Fibroblast of skin of abdomen (primary cell): ENCODE data around the gene SPIN1. TPM values are rescaled to one million over a fixed set of nuclear protein-coding genes. Genes with fewer than 3 reads are reported as not detected.
"Not testable (repeated sequence)": the region's sequence is repeated elsewhere in the genome, so short reads cannot be mapped to it uniquely, and the experiment has no call there.

Experiments used
- DNase-seq: peaks from one replicate; pipeline ENCODE4 v3.0.0-alpha.2; 2013
- polyA plus RNA-seq, 2 experiments: library from polyadenylated mRNA; unstranded; fragments of 120-200 nt; gene quantifications; one replicate each; pipeline ENCODE4 v1.2.1, GENCODE V29; 2013; ENCODE audit not compliant: insufficient read length in 2 of 2

Gene SPIN1
- 84.1 TPM for polyA plus RNA-seq (2013, experiment 1 of 2; ENCODE audit: insufficient read length)
- 83.2 TPM for polyA plus RNA-seq (2013, experiment 2 of 2; ENCODE audit: insufficient read length)

GRCh38 chr9:88388203-88388885 lies at the start of gene SPIN1:
TSS of gene SPIN1 (plus strand) at chr9:88388444. CDS start at chr9:88426540, 38,096 bp downstream.
- peak; percentile 83 for DNase-seq

- DNase-seq, result no peak
Observed at GRCh38 chr9:88339317-88339716, 48.9 kb upstream of the SPIN1 start.

DNA sequence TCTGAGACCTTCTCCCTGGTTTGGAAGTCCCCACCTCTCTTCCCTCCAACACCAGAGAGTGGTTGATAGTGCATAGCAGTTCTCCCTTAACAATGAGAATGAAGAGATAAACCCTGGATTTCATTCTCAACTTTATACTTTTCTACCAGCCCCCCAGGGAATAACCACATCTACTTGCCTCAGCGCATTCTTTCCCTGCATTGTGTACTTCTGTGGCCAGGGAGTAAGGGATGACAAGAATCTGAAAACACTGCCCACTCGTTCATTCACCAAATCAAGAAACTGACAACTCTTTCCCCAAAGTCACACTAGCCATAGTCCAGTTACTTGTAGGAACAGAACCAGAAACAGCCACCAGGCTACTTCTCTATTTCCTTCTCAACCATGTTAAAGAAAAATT lies 46.0 kb upstream of the SPIN1 start:
- peak; percentile 31 for DNase-seq

DNA sequence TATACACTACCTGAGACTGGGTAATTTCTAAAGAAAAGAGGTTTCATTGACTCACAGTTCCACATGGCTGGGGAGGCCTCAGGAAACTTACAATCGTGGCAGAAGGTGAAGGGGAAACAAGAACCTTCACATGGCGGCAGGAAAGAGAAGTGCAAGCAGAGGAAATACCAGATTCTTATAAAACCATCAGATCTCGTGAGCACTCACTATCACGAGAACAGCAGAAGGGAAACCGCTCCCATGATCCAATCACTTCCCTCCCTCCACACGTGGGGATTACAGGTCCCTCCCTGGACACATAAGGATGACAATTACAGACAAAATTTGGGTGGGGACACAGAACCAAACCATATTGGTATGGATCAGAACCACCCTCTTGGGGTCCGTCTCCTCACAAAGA lies 44.2 kb upstream of the SPIN1 start:
- no peak for DNase-seq

- DNase-seq, result not testable (repeated sequence)
Observed at GRCh38 chr9:88350354-88350753, 37.9 kb upstream of the SPIN1 start.

DNA sequence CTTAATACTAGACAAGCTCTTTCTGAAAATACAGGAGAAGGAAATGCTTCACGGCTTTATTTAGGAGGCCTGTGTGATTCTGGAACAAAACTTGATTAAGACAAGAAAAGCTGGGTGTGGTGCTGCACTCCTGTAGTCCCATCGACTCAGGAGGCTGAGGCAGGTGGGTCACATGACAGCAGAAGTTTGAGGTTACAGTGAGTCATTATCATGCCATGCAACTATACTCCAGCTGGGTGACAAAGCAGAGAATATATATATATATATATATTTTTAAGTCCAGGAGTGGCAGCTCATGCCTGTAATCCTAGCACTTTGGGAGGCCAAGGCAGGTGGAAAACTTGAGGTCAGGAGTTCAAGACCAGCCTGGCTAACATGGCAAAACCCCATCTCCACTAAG lies 33.1 kb upstream of the SPIN1 start:
- no peak for DNase-seq

GRCh38 chr9:88357250-88357649 lies 31.0 kb upstream of the SPIN1 start:
- DNase-seq, result not testable (repeated sequence)

DNA sequence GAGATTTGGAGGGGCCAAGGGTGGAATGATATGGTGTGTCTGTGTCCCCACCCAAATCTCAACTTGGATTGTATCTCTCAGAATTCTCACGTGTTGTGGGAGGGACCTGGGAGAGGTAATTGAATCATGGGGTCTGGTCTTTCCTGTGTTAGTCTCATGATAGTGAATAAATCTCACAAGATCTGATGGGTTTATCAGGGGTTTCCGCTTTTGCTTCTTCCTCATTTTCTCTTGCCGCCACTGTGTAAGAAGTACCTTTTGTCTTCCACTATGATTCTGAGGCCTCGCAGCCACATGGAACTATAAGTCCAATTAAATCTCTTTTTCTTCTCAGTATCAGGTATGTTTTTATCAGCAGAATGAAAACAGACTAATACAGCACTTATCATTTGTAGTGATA lies 29.5 kb upstream of the SPIN1 start:
- no peak for DNase-seq

- no peak for DNase-seq
Observed at GRCh38 chr9:88359974-88360373, 28.3 kb upstream of the SPIN1 start.

GRCh38 chr9:88362681-88363080 lies 25.6 kb upstream of the SPIN1 start:
- DNase-seq, result no peak

GRCh38 chr9:88363661-88364060 lies 24.6 kb upstream of the SPIN1 start:
- no peak for DNase-seq

- no peak for DNase-seq
Observed at GRCh38 chr9:88364706-88365105, 23.5 kb upstream of the SPIN1 start.

DNA sequence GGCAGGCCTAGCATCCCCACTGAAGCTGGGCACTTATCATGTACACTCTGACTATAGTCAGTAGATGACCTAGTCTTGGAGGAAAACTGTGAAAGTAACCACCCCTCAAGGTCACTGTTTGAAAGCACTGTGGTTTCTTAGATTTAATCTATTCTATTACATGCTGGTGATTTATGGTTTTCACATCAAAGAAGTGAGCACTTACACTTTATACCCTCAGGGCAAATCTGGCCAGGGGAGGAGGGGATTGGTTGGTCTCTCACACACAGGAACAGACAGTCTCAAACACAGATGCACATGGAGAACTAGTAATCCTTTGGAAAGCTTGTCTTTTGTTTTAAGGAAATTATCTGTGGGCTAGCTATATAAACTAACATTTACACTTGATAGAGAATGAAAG lies 17.9 kb upstream of the SPIN1 start:
- DNase-seq, result no peak

DNA sequence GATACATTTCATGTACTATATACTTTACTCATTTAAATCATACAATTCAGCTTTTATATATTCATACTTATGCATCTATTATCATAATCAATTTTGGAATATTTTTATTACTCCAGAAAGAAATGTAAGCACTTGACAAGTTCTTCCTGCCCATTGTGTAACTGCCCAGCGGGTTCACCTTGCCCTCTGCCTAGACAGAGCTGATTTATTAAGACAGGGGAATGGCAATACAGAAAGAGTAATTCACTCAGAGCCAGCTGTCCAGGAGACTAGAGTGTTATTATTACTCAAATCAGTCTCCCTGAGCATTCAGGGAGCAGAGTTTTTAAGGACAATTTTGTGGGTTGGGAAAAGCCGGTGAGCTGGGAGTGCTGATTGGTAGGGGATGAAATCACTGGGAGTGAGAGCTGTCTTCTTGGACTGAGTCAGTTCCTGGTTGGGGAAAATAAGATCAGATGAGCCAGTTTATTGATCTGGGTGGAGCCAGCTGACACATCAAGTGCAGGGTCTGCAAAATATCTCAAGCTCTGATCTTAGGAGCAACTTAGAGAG lies 16.1 kb upstream of the SPIN1 start:
- DNase-seq, result no peak

GRCh38 chr9:88373045-88373444 lies 15.2 kb upstream of the SPIN1 start:
- no peak for DNase-seq

GRCh38 chr9:88378317-88378716 lies 9.9 kb upstream of the SPIN1 start:
- no peak for DNase-seq

DNA sequence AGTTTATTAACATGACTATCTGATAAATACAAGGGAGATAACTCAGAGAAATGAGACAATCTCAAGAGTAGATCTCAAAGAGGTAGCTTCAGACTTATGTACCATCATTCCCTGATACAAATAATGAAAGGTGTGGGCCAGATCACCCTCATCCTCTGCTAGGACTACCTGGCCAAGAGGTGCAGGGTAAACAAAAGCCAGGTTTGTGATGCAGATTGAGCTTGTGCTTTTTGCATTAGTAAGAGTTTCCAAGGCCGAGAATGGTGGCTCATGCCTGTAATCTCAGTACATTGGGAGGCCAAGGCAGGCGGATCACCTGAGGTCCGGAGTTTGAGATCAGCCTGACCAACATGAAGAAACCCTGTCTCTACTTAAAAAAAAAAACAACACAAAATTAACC lies 8.9 kb upstream of the SPIN1 start:
- DNase-seq, result no peak

GRCh38 chr9:88380118-88380517 lies 8.1 kb upstream of the SPIN1 start:
- DNase-seq, result no peak

DNA sequence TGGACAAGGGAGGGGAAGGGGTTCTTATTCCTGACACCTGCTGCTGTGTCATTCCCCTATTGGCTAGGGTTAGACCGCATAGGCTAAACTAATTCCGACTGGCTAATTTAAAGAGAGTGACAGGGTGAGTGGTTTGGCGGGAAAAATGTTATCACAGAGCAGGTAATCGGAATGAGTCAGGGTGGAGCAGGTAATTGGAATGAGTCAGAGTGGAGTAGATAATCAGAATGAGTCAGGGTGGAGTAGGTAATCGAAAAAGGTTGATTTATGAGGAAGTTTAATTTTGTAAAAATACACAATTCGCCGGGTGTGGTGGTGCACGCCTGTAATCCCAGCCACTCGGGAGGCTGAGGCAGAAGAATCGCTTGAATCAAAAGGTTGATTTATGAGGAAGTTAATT lies 6.9 kb upstream of the SPIN1 start:
- DNase-seq, result not testable (repeated sequence)

GRCh38 chr9:88383176-88383575 lies 5.1 kb upstream of the SPIN1 start:
- DNase-seq, result no peak

DNA sequence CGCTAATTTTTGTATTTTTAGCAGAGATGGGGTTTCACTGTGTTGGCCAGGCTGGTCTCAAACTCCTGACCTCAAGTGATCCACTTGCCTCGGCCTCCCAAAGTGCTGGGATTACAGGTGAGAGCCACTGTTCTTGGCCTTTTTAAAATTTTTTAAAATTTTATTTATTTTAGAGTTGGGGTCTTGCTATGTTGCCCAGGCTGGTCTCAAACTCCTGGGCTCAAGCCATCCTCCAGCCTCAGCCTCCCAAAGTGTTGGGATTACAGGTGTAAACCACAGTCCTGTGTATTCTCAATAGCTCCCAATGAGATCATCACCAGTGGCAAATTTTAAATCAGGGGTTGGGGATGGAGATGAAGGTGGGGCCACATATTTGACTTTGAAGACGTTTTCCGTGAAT lies 2.1 kb upstream of the SPIN1 start:
- DNase-seq, result not testable (repeated sequence)

DNA sequence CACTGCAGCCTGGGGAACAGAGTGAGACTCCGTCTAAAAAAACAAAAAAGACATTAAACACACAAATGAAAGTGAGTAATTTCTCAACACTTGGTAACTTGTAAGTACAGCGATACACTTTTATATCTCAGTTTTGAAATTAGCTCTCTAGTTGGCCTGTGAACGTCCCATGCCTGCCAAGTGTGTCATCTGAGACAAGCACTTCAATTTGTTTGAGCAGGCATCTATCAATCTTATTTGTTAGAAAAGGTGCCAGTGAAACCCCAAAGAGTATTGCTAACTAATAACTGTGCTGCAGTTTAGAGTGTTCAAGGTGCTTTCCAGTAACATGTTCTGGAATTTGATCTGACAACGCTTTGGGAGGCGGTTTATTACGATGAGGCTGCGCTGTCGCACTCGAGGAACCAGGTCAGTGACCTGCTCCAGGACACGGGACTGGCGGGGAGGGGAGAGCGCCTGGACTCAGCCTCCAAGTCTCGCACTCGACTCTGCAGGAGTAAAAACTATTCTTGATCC lies 1.1 kb upstream of the SPIN1 start:
- DNase-seq, result no peak

DNA sequence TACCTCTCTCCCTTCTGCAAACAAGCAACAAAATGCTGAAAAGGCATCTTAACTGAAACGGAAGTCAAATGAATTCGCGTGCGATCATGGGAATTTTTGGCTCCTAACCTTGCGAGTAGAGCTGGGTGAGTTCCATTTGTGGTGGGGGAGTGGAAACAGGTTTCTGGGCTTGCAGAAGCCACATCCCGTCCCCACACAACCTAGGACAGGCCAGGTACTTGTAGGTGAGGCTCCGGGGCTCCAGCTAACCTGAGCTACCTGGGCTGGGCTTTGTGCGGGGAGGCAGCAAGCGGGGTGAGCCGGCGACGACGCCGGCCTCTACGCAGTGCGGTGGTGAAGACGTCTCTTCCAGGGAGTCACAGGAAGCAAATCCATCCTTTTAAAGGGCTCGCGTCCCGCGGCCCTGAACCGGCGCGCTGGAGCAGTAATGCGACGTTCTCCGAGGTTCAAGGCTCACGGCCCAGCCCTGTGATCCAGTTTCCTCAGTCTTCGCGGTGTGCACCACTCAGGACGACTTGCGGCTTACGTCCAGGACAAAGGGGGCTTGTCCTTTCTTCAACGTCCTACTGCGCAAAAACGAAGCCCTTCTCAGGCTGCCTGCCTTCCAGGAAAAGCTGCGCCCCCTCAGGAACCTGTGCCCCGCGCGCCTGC lies 567 bp upstream of the SPIN1 start:
- DNase-seq, result peak; percentile 40
